ENCODE measurements around the gene DAAM2.

Gene DAAM2

DNA sequence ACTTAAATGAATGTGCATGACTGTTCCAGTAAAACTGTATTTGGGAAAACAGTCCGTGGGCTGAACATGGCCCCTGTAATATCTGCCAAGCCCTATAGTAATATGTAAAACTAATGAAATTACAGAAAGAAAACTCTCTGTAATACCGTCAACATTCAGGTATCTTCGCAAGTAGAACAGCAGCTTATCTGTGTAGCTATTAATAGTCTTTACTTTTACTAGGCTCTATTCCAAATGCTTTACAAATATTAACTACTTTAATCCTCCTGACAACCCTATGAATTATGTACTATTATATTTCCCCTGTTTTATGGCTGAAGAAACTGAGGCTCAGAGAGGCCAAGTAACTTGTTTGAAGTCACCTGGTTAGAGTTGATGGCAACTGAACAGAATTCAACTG, 57.1 kb downstream of the DAAM2 start:
- H3K9ac ChIP-seq (ENCODE audit: low read length): no peak overlapping the region
- H3K4me3 ChIP-seq (ENCODE audit: low read depth, low read length): no peak overlapping the region

DNA sequence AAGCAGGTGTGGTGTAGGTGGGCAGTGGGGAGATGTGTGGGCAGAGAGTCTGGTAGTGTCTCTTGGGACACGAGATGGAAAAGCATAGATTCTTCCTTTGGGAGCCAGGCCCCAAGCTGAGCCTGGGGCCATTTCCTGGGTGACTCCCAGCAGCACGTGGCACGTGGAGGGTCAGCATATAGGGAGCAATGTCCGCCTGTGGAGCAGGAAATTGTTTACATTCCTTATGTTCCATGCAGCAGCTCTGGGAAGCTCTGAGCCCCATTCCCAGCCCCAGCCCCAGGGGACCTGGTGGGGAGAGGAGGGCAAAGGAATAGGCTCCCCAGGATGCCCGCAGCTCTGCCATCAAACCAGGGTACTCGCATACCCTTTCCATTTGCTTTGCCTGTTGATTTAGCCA, 57.6 kb downstream of the DAAM2 start:
- Histone ChIP-seq H3K27ac (ENCODE audit: low read depth, low read length) (no peak overlapping the region), H3K9me3 (ENCODE audit: control insufficient read depth, insufficient read depth, low read depth, low read length) (no peaks in the 10 kb centered on the region), H3K9ac (ENCODE audit: low read length) (no peak overlapping the region), H3K36me3 (ENCODE audit: control insufficient read depth, insufficient read depth, low read length) (no peaks in the 10 kb centered on the region), H3K4me1 (ENCODE audit: control insufficient read depth, insufficient read depth, low read length) (peaks cover 6% of the 10 kb centered on the region; the same call in 1 of the 2 replicates), H3K27me3 (ENCODE audit: control insufficient read depth, insufficient read depth, low read length) (no peaks in the 10 kb centered on the region), H3K4me3 (ENCODE audit: low read depth, low read length) (no peak overlapping the region)

More for the DNA sequence above, 57.1 kb downstream of the DAAM2 start:
- Histone ChIP-seq H3K9me3 (ENCODE audit: control insufficient read depth, insufficient read depth, low read depth, low read length) (no peaks in the 10 kb centered on the region), H3K27ac (ENCODE audit: low read depth, low read length) (no peak overlapping the region), H3K27me3 (ENCODE audit: control insufficient read depth, insufficient read depth, low read length) (no peaks in the 10 kb centered on the region), H3K36me3 (ENCODE audit: control insufficient read depth, insufficient read depth, low read length) (no peaks in the 10 kb centered on the region), H3K4me1 (ENCODE audit: control insufficient read depth, insufficient read depth, low read length) (peaks cover 6% of the 10 kb centered on the region; the same call in 1 of the 2 replicates)

DNA sequence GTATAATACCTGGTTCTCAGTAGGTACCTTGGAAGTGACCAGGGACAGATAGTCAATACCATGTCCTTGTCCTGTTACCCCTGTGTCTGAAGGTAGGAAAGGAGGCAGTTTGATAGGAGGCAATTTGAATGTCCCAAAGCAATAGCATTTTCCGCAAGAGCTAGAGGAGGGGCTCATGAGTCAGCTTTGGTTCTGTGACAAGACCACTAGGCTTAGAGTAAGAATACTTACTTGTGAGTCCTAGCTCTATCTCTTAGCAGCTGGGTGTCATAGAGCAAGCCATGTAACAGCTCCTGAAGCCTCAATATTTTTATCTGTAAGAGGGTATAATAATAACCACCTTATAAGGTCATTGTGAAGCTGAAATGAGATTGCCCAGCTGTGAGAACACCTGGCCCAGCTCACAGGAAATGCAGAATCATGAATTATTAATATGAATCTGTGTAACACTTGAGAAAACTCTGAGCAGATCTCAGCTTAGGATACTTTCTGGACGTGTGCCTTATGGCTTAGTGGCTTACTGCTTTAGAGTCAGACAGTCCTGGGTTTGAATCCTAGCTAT, 58.6 kb downstream of the DAAM2 start:
- Histone ChIP-seq H3K4me3 (ENCODE audit: low read depth, low read length) (no peak overlapping the region), H3K27me3 (ENCODE audit: control insufficient read depth, insufficient read depth, low read length) (no peaks in the 10 kb centered on the region), H3K27ac (ENCODE audit: low read depth, low read length) (no peak overlapping the region)

GRCh38 chr6:39851331-39851730, 59.2 kb downstream of the DAAM2 start:
- no peak overlapping the region for H3K27ac ChIP-seq (ENCODE audit: low read depth, low read length)
- H3K9ac ChIP-seq (ENCODE audit: low read length): no peak overlapping the region
- peaks cover 6% of the 10 kb centered on the region; the same call in 1 of the 2 replicates for H3K4me1 ChIP-seq (ENCODE audit: control insufficient read depth, insufficient read depth, low read length)
- no peaks in the 10 kb centered on the region for H3K36me3 ChIP-seq (ENCODE audit: control insufficient read depth, insufficient read depth, low read length)
- no peak overlapping the region for H3K4me3 ChIP-seq (ENCODE audit: low read depth, low read length)
- H3K27me3 ChIP-seq (ENCODE audit: control insufficient read depth, insufficient read depth, low read length): no peaks in the 10 kb centered on the region
- no peaks in the 10 kb centered on the region for H3K9me3 ChIP-seq (ENCODE audit: control insufficient read depth, insufficient read depth, low read depth, low read length)

More for the DNA sequence above, 58.6 kb downstream of the DAAM2 start:
- no peak overlapping the region for H3K9ac ChIP-seq (ENCODE audit: low read length)
- peaks cover 6% of the 10 kb centered on the region; the same call in 1 of the 2 replicates for H3K4me1 ChIP-seq (ENCODE audit: control insufficient read depth, insufficient read depth, low read length)
- H3K9me3 ChIP-seq (ENCODE audit: control insufficient read depth, insufficient read depth, low read depth, low read length): no peaks in the 10 kb centered on the region
- no peaks in the 10 kb centered on the region for H3K36me3 ChIP-seq (ENCODE audit: control insufficient read depth, insufficient read depth, low read length)

GRCh38 chr6:39852324-39852723, 60.1 kb downstream of the DAAM2 start:
- peaks cover 3% of the 10 kb centered on the region; the same call in 1 of the 2 replicates for H3K4me1 ChIP-seq (ENCODE audit: control insufficient read depth, insufficient read depth, low read length)
- H3K27ac ChIP-seq (ENCODE audit: low read depth, low read length): no peak overlapping the region
- no peak overlapping the region for H3K4me3 ChIP-seq (ENCODE audit: low read depth, low read length)
- no peaks in the 10 kb centered on the region for H3K27me3 ChIP-seq (ENCODE audit: control insufficient read depth, insufficient read depth, low read length)
- no peaks in the 10 kb centered on the region for H3K36me3 ChIP-seq (ENCODE audit: control insufficient read depth, insufficient read depth, low read length)
- H3K9ac ChIP-seq (ENCODE audit: low read length): no peak overlapping the region
- H3K9me3 ChIP-seq (ENCODE audit: control insufficient read depth, insufficient read depth, low read depth, low read length): no peaks in the 10 kb centered on the region

DNA sequence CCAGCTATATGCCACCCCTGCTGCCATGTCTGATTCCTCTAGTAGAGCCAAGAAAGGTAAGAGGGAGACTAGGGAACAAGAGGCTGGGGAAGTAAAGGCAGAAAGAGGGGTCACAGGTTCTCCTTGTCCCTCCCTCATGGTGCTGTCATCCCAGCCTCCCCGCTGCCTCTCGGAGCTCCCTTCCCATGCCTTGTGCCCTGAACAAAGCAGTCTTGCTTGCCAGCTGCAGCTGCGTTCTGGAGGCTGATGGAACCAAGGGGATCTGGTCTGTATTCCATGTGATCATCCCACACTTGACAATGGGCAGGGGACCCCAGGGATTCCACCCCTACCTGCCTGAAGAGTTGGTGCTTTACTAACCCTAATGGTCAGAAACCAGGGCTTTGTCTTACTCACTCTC, 61.4 kb downstream of the DAAM2 start:
- Histone ChIP-seq H3K4me1 (ENCODE audit: control insufficient read depth, insufficient read depth, low read length) (peaks cover 3% of the 10 kb centered on the region; the same call in 1 of the 2 replicates), H3K9ac (ENCODE audit: low read length) (no peak overlapping the region), H3K4me3 (ENCODE audit: low read depth, low read length) (no peak overlapping the region), H3K36me3 (ENCODE audit: control insufficient read depth, insufficient read depth, low read length) (no peaks in the 10 kb centered on the region), H3K27me3 (ENCODE audit: control insufficient read depth, insufficient read depth, low read length) (no peaks in the 10 kb centered on the region), H3K27ac (ENCODE audit: low read depth, low read length) (no peak overlapping the region), H3K9me3 (ENCODE audit: control insufficient read depth, insufficient read depth, low read depth, low read length) (no peaks in the 10 kb centered on the region)

GRCh38 chr6:39855356-39855995, 63.3 kb downstream of the DAAM2 start:
- H3K27me3 ChIP-seq (ENCODE audit: control insufficient read depth, insufficient read depth, low read length): no peaks in the 10 kb centered on the region
- H3K9ac ChIP-seq (ENCODE audit: low read length): no peak overlapping the region
- H3K4me3 ChIP-seq (ENCODE audit: low read depth, low read length): no peak overlapping the region
- no peaks in the 10 kb centered on the region for H3K36me3 ChIP-seq (ENCODE audit: control insufficient read depth, insufficient read depth, low read length)
- H3K27ac ChIP-seq (ENCODE audit: low read depth, low read length): no peak overlapping the region
- no peaks in the 10 kb centered on the region for H3K9me3 ChIP-seq (ENCODE audit: control insufficient read depth, insufficient read depth, low read depth, low read length)
- H3K4me1 ChIP-seq (ENCODE audit: control insufficient read depth, insufficient read depth, low read length): no peaks in the 10 kb centered on the region

DNA sequence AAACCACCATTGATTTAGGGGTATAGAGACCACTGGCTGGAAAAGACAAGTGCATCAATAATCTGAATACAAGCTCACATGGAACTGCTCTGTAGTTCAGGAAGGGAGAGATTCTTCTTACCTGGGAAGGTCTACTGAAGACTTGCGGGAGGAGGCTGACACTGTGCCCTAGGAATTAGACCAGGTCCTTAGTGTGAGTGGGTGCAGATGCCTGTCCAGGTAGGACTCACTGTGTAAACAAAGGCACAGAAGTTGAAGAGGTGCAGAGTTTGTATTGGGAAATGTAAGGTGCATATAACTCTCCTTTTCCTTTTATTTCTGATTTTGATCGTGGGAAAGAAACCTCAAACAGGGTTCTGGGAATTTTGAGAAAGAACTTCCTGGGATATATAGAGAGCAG, 66.8 kb downstream of the DAAM2 start:
- Histone ChIP-seq H3K9ac (ENCODE audit: low read length) (no peak overlapping the region), H3K36me3 (ENCODE audit: control insufficient read depth, insufficient read depth, low read length) (no peaks in the 10 kb centered on the region), H3K27ac (ENCODE audit: low read depth, low read length) (no peak overlapping the region), H3K4me3 (ENCODE audit: low read depth, low read length) (no peak overlapping the region), H3K27me3 (ENCODE audit: control insufficient read depth, insufficient read depth, low read length) (no peaks in the 10 kb centered on the region), H3K9me3 (ENCODE audit: control insufficient read depth, insufficient read depth, low read depth, low read length) (no peaks in the 10 kb centered on the region), H3K4me1 (ENCODE audit: control insufficient read depth, insufficient read depth, low read length) (no peaks in the 10 kb centered on the region; the same call in 1 of the 2 replicates)

- Histone ChIP-seq H3K4me1 (ENCODE audit: control insufficient read depth, insufficient read depth, low read length) (peaks cover 6% of the 10 kb centered on the region), H3K27ac (ENCODE audit: low read depth, low read length) (no peak overlapping the region), H3K4me3 (ENCODE audit: low read depth, low read length) (no peak overlapping the region), H3K36me3 (ENCODE audit: control insufficient read depth, insufficient read depth, low read length) (no peaks in the 10 kb centered on the region), H3K9ac (ENCODE audit: low read length) (no peak overlapping the region), H3K9me3 (ENCODE audit: control insufficient read depth, insufficient read depth, low read depth, low read length) (no peaks in the 10 kb centered on the region), H3K27me3 (ENCODE audit: control insufficient read depth, insufficient read depth, low read length) (no peaks in the 10 kb centered on the region)
Measured at GRCh38 chr6:39861663-39862062, 69.5 kb downstream of the DAAM2 start.

DNA sequence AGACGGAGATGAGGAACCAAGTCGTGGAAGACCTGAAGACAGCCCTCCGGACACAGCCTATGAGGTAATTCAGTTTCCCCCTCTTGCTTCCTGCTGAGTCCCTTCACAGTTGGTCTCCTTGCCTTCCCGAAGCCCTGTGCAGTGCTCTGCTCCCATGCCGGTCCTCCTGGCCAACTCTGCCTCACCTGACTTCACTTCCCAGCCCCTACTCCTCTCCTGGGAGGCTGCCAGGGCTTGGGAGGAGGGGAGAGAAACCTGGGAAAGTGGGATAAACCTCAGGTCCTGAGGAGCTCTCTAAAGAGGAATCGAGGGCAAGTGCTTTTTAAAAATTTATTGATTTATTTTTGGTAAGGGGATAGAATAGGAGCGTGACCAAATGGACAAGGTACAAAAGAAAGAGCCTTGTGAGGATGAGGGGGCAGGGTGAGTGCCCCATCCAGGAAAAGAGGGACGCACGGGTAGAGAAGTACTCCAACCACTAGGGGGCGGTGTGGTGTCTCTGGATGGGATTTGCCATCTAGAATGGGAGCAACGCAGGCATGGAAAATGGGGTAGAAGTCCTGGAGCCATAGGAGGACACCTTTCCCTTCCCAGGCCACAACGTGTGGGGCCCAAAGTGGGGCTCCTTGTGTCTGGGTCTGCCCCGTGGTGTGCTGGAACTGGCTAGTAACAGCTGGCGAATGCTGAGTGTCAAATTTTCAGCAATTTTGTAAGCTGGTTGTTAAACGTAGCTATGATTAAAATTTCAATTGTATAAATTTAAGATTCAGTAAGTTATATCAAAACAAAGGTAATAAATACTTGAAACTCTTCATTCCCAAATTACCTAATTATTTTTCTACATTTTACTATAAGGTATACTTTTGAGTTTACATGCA, 73.1 kb downstream of the DAAM2 start:
- H3K36me3 ChIP-seq (ENCODE audit: control insufficient read depth, insufficient read depth, low read length): no peaks in the 10 kb centered on the region
- H3K9me3 ChIP-seq (ENCODE audit: control insufficient read depth, insufficient read depth, low read depth, low read length): no peaks in the 10 kb centered on the region
- H3K9ac ChIP-seq (ENCODE audit: low read length): no peak overlapping the region
- H3K4me1 ChIP-seq (ENCODE audit: control insufficient read depth, insufficient read depth, low read length): peaks cover 11% of the 10 kb centered on the region
- no peak overlapping the region for H3K4me3 ChIP-seq (ENCODE audit: low read depth, low read length)
- H3K27ac ChIP-seq (ENCODE audit: low read depth, low read length): no peak overlapping the region
- H3K27me3 ChIP-seq (ENCODE audit: control insufficient read depth, insufficient read depth, low read length): no peaks in the 10 kb centered on the region

DNA sequence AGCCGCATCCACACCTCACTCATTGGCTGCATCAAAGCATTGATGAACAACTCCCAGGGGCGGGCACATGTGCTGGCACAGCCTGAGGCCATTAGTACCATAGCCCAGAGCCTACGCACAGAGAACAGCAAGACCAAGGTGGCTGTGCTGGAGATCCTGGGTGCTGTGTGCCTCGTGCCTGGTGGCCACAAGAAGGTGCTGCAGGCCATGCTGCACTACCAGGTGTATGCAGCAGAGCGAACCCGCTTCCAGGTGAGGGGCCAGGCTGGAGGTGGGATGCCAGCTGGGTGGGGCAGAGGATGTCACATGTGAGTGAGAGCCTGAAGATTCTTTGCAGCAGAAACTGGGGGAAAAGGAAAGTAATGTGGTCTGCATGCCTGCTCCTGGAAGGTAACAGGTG, 75.4 kb downstream of the DAAM2 start:
- H3K4me3 ChIP-seq (ENCODE audit: low read depth, low read length): no peak overlapping the region
- H3K27me3 ChIP-seq (ENCODE audit: control insufficient read depth, insufficient read depth, low read length): no peaks in the 10 kb centered on the region
- no peaks in the 10 kb centered on the region for H3K9me3 ChIP-seq (ENCODE audit: control insufficient read depth, insufficient read depth, low read depth, low read length)
- H3K36me3 ChIP-seq (ENCODE audit: control insufficient read depth, insufficient read depth, low read length): no peaks in the 10 kb centered on the region
- H3K9ac ChIP-seq (ENCODE audit: low read length): no peak overlapping the region
- H3K4me1 ChIP-seq (ENCODE audit: control insufficient read depth, insufficient read depth, low read length): peaks cover 11% of the 10 kb centered on the region
- H3K27ac ChIP-seq (ENCODE audit: low read depth, low read length): no peak overlapping the region
